ENCODE measurements around the gene MTIF3.

GRCh38 chr13:27474751-27475268 lies 24.4 kb upstream of the MTIF3 start:
- TF ChIP-seq CTCF (IDR thresholded peaks at IDR 0.05), result no peak
- TF ChIP-seq REST (IDR thresholded peaks at IDR 0.05; ENCODE audit: insufficient read depth in 1 of 2, low read depth in 2 of 2, low read length in 1 of 2), result no peak
- no peak for TF ChIP-seq SIN3A (IDR thresholded peaks at IDR 0.05; ENCODE audit: borderline replicate concordance, insufficient read depth, low read depth, low read length)

Data from Panc1 (cell line).